Osteocyte (in vitro differentiated cells): ENCODE results near the gene DACH1. TPM values are rescaled to one million over a fixed set of nuclear protein-coding genes. Genes with fewer than 3 reads are reported as not detected.

Experiments
- DNase-seq: peaks from one replicate; pipeline ENCODE4 v3.0.0; 2021; ENCODE audit warnings: mixed read lengths; ENCODE audit not compliant: unreplicated experiment; ENCODE audit errors: extremely low spot score
- H3K27ac Mint-ChIP-seq: one replicate; pipeline ENCODE4 v1.8.0; 2021; ENCODE audit warnings: mild to moderate bottlenecking, mixed read lengths; ENCODE audit not compliant: unreplicated experiment
- H3K27me3 Mint-ChIP-seq: one replicate; pipeline ENCODE4 v1.8.0; 2021; ENCODE audit warnings: mixed read lengths; ENCODE audit not compliant: unreplicated experiment
- H3K36me3 Mint-ChIP-seq: one replicate; pipeline ENCODE4 v1.8.0; 2021; ENCODE audit warnings: mixed read lengths; ENCODE audit not compliant: unreplicated experiment
- H3K4me1 Mint-ChIP-seq: one replicate; pipeline ENCODE4 v1.8.0; 2021; ENCODE audit warnings: mixed read lengths; ENCODE audit not compliant: unreplicated experiment
- H3K4me3 Mint-ChIP-seq: one replicate; pipeline ENCODE4 v1.8.0; 2021; ENCODE audit warnings: mild to moderate bottlenecking, moderate library complexity, mixed read lengths; ENCODE audit not compliant: unreplicated experiment
- H3K9me3 Mint-ChIP-seq: one replicate; pipeline ENCODE4 v1.8.0; 2021; ENCODE audit warnings: mixed read lengths; ENCODE audit not compliant: unreplicated experiment
- total RNA-seq: library from RNA; stranded (reverse); gene quantifications from 2 replicates; pipeline ENCODE4 v1.2.1, GENCODE V29; 2021
- TF ChIP-seq, protein P1 (sequence below): fragments of 200-600 bp; sonication (generic); IDR thresholded peaks from 2 replicates; pipeline ENCODE4 v1.5.0; 2021; ENCODE audit warnings: antibody characterized with exemption, mild to moderate bottlenecking, moderate library complexity

DACH1 gene
- total RNA-seq, 1 donor from 2014 or later, result 0.54 TPM

DNA sequence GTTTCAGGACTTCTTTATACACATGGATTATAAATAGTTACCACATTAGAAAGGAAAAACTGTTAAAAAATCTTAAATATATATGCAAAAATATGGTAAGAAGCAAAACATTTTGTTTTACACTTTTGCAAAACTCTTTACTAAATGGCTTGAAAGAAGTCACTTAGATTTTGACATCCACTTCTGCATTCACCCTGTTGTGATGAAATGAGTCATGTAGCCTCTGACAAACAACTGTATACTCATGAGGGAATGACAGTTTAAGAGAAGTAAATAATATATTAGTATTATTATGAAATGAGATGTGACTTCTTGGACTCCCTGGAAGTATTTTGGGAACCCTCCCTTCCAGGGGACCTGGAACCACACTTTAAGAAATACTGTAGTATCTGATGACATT lies 275.6 kb downstream of the DACH1 start:
- H3K27me3 Mint-ChIP-seq, result peaks cover 6% of the 10 kb centered on the region
- TF ChIP-seq, protein P1, sequence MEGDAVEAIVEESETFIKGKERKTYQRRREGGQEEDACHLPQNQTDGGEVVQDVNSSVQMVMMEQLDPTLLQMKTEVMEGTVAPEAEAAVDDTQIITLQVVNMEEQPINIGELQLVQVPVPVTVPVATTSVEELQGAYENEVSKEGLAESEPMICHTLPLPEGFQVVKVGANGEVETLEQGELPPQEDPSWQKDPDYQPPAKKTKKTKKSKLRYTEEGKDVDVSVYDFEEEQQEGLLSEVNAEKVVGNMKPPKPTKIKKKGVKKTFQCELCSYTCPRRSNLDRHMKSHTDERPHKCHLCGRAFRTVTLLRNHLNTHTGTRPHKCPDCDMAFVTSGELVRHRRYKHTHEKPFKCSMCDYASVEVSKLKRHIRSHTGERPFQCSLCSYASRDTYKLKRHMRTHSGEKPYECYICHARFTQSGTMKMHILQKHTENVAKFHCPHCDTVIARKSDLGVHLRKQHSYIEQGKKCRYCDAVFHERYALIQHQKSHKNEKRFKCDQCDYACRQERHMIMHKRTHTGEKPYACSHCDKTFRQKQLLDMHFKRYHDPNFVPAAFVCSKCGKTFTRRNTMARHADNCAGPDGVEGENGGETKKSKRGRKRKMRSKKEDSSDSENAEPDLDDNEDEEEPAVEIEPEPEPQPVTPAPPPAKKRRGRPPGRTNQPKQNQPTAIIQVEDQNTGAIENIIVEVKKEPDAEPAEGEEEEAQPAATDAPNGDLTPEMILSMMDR, result no peak
- DNase-seq, result no peak
- H3K4me1 Mint-ChIP-seq, result no peaks in the 10 kb centered on the region
- no peaks in the 10 kb centered on the region for H3K9me3 Mint-ChIP-seq
- no peak overlapping the region for H3K27ac Mint-ChIP-seq
- no peaks in the 10 kb centered on the region for H3K36me3 Mint-ChIP-seq
- H3K4me3 Mint-ChIP-seq, result no peak overlapping the region

DNA sequence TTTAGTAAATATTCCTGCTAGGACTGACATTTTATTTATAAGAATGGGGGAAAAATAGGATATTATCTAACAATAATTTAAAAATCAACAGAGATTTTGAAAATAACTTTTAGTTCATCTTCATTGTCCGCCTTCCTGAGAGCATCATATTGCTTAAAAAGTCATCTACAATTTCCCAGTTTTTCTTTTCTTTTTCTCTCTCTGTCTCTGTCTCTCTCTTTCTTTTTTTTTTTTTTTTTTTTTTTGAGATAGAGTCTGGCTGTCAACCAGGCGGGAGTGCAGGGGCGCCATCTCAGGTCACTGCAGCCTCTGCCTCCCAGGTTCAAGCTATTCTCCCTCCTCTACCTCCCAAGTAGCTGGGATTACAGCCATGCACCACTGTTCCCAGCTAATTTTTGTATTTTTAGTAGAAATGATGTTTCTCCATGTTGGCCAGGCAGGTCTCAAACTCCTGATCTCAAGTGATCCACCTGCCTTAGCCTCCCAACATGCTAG lies 276.3 kb downstream of the DACH1 start:
- Mint-ChIP-seq H3K27ac (no peak overlapping the region), H3K36me3 (no peaks in the 10 kb centered on the region), H3K4me1 (no peaks in the 10 kb centered on the region), H3K9me3 (no peaks in the 10 kb centered on the region), H3K27me3 (peaks cover 6% of the 10 kb centered on the region), H3K4me3 (no peak overlapping the region)
- DNase-seq, result no peak
- TF ChIP-seq, protein P1, result no peak

DNA sequence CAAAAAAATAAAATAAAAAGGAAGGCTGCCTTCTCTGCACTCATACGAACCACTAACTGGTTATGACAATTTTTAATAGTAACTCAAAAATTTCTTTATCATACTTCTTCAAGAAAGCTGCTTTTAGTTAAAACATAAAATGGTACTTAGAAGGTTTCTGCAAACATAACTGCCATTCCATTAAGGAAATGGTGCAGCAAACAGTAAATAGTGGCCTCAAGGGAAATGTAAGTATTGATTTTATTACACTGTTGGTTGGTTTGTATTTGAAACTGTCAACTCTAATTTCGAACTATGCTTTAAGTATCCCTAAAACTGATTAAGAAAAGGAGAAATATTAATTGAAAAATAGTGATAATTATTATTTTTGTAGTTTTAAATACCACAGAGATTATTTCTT lies 278.0 kb downstream of the DACH1 start:
- TF ChIP-seq, protein P1, result no peak
- Mint-ChIP-seq H3K9me3 (no peaks in the 10 kb centered on the region), H3K4me3 (no peak overlapping the region), H3K27me3 (peaks cover 6% of the 10 kb centered on the region), H3K4me1 (no peaks in the 10 kb centered on the region), H3K27ac (no peak overlapping the region), H3K36me3 (no peaks in the 10 kb centered on the region)
- DNase-seq, result no peak

DNA sequence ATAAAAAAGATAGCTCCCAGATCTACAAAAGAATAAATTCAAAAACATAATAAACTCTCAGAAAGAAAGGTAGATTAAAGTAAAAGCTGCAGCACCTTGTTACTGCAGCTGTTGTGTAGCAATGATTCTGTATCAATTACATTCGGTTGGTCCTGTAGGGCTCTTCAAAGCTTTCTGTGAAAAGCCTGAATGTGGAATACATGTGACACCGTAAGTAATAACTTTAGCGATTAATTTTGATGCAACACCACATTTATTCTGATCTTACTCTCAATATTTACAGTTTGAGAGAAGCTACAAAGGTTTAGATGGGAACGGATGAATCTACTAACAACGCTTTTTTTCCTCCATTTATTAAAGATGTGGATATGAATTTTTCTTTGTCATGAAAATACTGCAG lies 279.2 kb downstream of the DACH1 start:
- Mint-ChIP-seq H3K27ac (no peak overlapping the region), H3K4me1 (no peaks in the 10 kb centered on the region), H3K4me3 (no peak overlapping the region), H3K9me3 (no peaks in the 10 kb centered on the region), H3K27me3 (peaks cover 4% of the 10 kb centered on the region), H3K36me3 (no peaks in the 10 kb centered on the region)
- TF ChIP-seq, protein P1, result no peak
- DNase-seq, result no peak

DNA sequence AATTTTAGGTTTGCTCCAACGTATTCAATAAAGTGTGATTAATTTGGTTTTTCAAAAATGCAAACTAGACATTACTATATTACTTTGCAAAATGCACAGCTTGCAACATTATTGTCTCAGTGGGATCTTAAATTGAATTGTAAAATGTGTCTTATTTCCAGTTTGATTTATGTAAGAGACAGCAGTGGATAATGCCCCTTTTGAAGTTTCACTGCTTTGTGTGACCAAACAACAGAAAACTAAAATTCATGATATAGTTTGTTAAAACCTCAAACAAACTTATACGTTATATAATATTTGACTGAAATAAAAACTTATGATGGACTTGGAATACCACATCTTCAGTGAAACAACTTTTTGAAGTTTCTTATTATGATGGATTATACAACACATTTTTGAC lies 279.8 kb downstream of the DACH1 start:
- H3K36me3 Mint-ChIP-seq, result no peaks in the 10 kb centered on the region
- peaks cover 4% of the 10 kb centered on the region for H3K27me3 Mint-ChIP-seq
- no peaks in the 10 kb centered on the region for H3K4me1 Mint-ChIP-seq
- TF ChIP-seq, protein P1, result no peak
- no peaks in the 10 kb centered on the region for H3K9me3 Mint-ChIP-seq
- DNase-seq, result no peak
- H3K27ac Mint-ChIP-seq, result no peak overlapping the region
- no peak overlapping the region for H3K4me3 Mint-ChIP-seq
